C4-2B (cell line): ENCODE data around the gene PRICKLE2.

Source experiments
- ZFX ChIP-seq: fragments of 450-650 bp; IDR thresholded peaks from 2 replicates; pipeline ENCODE4 v1.6.1; 2017
- TF ChIP-seq, protein P1 (sequence below): fragments of 450-650 bp; conservative IDR thresholded peaks from 2 replicates; pipeline ENCODE4 v1.5.1; 2017; ENCODE audit warnings: mild to moderate bottlenecking

DNA sequence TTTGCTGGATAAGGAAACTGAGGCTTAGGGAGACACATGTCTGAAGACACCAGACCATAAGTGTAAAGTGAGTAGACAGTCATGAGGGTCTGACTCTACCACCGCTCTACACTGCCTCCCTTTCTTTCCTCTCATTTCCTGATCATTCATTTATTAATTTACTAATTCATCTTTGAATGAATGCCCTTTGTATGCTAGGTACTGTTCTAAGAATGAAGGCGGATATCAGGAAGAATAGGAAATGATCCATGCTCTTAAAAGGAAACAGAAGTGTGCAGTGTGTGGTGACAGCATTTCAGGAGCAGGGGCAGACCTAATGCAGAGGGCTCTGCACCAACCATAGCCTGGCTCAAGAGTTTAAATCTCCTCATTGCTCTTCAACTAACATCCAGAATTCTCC, 170.2 kb downstream of the PRICKLE2 start:
- TF ChIP-seq, protein P1, sequence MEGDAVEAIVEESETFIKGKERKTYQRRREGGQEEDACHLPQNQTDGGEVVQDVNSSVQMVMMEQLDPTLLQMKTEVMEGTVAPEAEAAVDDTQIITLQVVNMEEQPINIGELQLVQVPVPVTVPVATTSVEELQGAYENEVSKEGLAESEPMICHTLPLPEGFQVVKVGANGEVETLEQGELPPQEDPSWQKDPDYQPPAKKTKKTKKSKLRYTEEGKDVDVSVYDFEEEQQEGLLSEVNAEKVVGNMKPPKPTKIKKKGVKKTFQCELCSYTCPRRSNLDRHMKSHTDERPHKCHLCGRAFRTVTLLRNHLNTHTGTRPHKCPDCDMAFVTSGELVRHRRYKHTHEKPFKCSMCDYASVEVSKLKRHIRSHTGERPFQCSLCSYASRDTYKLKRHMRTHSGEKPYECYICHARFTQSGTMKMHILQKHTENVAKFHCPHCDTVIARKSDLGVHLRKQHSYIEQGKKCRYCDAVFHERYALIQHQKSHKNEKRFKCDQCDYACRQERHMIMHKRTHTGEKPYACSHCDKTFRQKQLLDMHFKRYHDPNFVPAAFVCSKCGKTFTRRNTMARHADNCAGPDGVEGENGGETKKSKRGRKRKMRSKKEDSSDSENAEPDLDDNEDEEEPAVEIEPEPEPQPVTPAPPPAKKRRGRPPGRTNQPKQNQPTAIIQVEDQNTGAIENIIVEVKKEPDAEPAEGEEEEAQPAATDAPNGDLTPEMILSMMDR: no peak
- no peak for TF ChIP-seq ZFX
